Fibroblast of lung (primary cell): ENCODE results near the gene EFNB2.

Source experiments
- EZH2 ChIP-seq: IDR thresholded peaks from 2 replicates; pipeline ENCODE4 v1.5.1; 2012; ENCODE audit warnings: low read length, control low read depth, mild to moderate bottlenecking; ENCODE audit errors: missing control alignments
- TF ChIP-seq, protein P1 (sequence below), 2 donors: IDR thresholded peaks in 1 of 2; conservative IDR thresholded peaks in 1 of 2; 1 replicate in 1 of 2; 2 replicates in 1 of 2; pipeline ENCODE4 v1.5.1; 2011 to 2012; ENCODE audit warnings: low read length in 2 of 2, control low read depth in 1 of 2, inconsistent platforms in 1 of 2, low read depth in 1 of 2, mild to moderate bottlenecking in 1 of 2

DNA sequence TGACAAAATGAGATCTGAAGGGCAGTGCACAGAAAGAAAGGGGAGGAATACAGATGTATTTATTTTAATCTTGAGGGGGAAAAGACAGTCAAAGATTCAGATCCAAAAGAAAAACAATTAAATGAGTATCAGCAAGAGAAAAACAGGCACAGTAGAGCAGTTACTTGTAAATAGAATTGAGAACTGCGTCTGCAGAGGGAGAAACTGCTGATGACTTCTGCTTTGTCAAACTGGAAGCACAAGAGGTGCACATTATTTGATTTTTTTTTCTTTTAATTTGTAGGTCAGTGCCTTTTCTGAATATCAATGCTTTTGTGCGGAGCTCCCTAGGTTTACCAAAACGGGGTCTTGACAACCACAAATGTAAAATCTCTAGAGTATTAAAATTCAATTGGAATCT lies 37.3 kb downstream of the EFNB2 start:
- TF ChIP-seq, protein P1, sequence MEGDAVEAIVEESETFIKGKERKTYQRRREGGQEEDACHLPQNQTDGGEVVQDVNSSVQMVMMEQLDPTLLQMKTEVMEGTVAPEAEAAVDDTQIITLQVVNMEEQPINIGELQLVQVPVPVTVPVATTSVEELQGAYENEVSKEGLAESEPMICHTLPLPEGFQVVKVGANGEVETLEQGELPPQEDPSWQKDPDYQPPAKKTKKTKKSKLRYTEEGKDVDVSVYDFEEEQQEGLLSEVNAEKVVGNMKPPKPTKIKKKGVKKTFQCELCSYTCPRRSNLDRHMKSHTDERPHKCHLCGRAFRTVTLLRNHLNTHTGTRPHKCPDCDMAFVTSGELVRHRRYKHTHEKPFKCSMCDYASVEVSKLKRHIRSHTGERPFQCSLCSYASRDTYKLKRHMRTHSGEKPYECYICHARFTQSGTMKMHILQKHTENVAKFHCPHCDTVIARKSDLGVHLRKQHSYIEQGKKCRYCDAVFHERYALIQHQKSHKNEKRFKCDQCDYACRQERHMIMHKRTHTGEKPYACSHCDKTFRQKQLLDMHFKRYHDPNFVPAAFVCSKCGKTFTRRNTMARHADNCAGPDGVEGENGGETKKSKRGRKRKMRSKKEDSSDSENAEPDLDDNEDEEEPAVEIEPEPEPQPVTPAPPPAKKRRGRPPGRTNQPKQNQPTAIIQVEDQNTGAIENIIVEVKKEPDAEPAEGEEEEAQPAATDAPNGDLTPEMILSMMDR (conservative IDR thresholded peaks at IDR 0.05 in 1 of 2, IDR thresholded peaks at IDR 0.05 in 1 of 2; ENCODE audit: low read depth in 1 of 2, low read length in 2 of 2): no peak
- no peak for TF ChIP-seq EZH2
